T follicular helper cell (primary cell): Measurements from ENCODE around the gene MEMO1.
A peak's percentile ranks its signal among the peaks of the same experiment; 100 is the strongest.
"Not testable (repeated sequence)": the region's sequence is repeated elsewhere in the genome, so short reads cannot be mapped to it uniquely, and the experiment has no call there.

ENCODE experiments used
- DNase-seq: peaks from one replicate; pipeline ENCODE4 v3.0.0-alpha.2; 2020; ENCODE audit warnings: low read depth
- total RNA-seq, 2 experiments: gene quantifications; one replicate each; lab custom pipeline; 2026; lab: John Stamatoyannopoulos, UW

MEMO1 gene
- 3.0 to 4.0 reads per million in 2 experiments for total RNA-seq

DNA sequence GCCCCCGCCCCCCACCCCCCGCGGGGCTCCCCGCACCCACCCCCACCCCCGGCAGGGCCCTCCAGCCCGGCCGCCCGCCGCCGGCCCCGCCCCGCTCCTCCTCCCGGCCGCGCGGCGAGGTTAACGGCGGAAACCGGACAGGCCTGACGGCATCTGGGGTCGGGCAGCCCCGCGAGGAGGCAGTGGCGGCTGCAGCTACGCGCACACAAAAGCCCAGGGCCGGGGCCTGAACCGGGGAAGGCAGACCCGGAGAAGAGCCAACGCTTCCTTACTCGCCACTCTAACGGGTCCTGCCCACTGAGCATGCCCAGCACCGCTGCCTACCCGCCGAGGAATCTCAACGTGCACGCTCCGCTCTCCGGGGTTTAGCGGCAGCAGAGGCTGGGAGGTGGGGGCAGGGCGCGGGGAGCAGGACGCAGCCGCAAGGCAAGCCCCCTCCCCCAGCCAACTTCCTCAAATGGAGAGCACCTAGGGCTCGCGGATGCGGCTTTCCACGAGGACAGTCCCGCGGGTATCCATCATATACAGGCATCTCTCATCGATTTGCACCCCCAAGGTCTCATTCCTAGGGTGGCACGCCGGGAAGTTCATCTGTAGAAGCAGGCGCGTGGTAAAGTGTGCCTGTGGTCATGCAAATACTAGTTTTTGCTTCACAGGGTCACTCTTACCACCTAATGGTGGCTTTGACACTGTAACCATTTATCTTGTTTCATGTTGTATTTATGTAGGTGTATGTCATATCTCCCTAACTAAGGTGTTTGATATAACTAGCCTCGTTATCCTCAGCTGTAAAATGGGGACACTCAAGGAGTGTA, at the start of gene MEMO1:
MEMO1 (minus strand) TSS at position 339 of the 815 bp plus-strand sequence. CDS start 761 bp downstream, outside the sequence.
- DNase-seq, result peak; percentile 82

DNA sequence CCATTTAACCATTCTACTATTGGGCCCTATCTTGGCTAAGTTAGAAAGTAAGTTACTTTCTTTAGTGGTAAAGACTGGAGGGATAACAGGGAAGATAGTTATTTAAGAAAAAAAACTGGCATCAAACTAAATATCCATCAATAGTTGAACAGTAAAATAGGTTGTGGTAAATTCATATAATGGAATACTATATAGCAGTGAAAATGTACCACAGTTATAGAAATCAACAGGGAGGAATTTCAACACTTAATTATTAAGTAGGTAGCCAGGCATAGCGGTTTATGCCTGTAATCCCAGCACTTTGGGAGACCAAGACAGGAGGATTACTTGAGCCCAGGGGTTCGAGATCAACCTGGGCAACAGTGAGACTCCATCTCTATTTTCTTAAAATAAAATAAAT, 49.5 kb upstream of the MEMO1 start:
- no peak for DNase-seq

DNA sequence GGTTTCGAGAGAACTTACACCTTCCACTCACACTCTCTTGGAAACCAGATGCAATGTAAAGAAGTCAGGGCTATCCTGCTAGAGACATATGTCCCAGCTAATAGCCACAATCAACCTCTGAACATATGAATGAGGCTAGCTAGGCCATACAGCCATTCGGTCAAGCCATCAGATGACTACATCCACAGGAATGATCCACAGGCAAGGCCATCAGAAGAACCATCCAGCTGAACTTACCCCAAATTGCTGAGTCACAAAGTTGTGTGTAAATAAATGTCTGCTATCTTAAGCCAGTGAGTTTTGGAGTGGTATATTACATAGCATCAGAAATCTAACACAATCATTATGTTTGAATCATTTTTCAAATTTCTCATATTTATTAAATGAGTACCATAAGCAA, 47.3 kb upstream of the MEMO1 start:
- DNase-seq, result no peak

DNA sequence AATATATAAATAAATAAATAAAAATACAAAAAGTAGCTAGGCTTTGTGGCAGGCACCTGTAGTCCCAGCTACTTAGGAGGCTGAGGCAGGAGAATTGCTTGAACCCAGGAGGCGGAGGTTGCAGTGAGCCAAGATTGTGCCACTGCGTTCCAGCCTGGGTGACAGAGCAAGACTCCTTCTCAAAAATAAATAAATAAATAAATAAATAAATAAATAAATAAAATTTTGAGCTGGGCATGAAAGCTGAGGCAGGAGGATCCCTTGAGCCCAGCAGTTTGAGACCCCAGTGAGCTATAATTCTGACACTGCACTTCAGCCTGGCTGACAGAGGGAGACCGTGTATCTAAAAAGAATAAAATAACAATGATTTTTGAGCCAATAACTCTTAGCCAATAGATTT, 43.8 kb upstream of the MEMO1 start:
- DNase-seq, result not testable (repeated sequence)

DNA sequence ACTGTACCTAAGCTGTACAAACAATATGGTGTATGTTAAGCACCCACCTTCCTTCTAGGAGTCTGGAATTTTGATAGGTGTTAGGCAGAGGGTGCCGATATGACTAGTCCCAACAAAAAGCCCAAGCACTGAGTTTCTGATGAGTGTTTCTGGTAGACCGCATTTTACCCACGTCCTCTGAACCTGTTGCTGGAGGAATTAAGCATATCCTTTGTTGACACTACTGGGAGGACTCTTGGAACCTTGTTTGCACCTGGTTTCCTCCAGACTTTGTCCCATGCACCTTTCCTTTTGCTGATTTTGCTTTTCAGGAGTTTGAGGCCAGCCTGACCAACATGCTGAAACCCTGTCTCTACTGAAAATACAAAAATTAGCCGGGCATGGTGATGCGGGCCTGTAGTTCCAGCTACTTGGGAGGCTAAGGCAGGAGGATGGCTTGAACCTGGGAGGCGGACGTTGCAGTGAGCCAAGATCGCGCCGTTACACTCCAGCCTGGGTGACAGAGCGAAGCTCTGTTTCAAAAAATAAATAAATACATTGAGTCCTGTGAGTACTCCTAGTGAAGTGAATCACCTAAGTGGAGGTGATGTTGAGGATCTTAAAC, 41.1 kb upstream of the MEMO1 start:
- no peak for DNase-seq

DNA sequence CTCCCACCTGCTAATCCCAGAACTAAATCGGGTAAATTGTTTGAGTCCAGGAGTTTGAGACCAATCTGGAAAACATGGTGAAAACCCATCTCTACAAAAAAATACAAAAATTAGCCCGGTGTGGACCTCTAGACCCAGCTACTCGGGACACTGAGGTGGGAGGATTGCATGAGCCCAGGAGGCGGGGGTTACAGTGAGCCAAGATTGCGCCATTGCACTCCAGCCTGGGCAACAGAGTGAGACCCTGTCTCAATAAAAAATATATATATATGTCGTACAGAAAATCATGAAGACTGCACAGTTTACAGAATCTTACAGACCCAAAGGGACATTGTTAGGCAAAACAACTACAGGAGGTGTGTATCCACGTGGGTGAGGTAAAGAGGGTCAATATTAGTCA, 32.8 kb upstream of the MEMO1 start:
- DNase-seq, result no peak

DNA sequence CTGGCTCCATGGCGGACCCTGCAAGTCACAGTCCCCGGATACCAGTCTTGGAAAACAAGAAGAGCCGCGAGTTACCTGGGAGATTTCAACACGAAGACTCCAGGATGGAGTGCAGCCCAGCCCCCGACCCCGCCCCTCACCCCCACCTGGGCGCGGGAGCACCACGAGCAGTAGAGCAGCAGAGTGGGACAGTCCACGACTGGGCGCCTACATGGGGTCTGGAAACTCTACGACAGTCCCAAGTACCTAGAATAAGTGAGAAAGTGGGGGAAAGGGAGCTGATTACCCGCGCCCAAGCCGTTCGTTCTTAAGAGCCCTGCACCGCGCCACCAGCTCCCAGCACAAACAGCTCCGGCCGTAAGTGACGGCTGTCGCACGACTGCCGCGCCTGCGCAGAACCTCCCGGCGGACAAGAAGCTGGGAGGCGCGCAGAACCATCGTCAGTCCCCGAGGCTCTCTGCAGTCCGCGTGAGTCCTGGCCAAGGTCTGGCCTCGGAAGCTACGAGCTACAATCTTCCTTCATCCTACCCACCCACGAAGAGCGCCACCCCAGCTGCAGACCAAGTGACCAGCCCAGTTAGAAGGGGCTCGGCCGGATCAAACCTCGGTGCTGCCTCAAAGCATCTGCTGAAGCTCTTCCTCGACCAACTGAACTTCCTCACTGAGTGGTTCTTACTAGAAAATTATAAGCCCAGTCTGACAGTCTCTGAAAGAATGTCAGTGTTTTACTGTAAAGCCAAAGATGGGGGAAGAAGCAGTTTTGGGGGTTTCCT, 28.8 kb upstream of the MEMO1 start, which contains the start of gene DPY30:
DPY30 (minus strand) TSS at position 359 of the 773 bp plus-strand sequence; CDS start at position 10, 349 bp downstream.
- DNase-seq, result peak; percentile 85

DNA sequence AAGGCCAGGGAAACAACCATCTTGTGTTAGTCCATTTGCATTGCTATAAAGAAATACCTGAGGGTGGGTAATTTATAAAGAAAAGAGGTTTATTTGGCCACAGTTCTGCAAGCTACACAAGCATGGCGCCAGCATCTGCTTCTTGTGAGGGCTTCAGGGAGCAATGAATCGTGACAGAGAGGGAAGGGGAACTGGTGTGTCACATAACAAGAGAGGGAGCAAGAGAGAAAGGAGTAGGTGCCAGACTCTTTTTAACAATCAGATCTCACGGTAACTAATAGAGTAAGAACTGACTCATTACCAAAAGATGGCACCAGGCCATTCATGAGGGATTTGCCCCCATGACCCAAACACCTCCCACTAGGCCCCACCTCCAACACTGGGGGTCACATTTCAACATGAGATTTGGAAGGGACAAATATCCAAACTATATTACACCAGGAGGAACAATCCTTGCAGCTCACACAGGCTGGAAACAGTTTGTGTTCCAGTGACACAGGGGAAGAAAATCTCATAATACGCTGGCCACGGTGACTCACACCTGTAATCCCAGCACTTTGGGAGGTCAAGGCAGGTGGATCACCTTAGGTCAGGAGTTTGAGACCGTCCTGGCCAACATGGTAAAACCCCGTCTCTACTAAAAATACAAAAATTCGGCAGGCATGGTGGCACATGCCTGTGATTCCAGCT, 23.5 kb upstream of the MEMO1 start:
- DNase-seq, result not testable (repeated sequence)

DNA sequence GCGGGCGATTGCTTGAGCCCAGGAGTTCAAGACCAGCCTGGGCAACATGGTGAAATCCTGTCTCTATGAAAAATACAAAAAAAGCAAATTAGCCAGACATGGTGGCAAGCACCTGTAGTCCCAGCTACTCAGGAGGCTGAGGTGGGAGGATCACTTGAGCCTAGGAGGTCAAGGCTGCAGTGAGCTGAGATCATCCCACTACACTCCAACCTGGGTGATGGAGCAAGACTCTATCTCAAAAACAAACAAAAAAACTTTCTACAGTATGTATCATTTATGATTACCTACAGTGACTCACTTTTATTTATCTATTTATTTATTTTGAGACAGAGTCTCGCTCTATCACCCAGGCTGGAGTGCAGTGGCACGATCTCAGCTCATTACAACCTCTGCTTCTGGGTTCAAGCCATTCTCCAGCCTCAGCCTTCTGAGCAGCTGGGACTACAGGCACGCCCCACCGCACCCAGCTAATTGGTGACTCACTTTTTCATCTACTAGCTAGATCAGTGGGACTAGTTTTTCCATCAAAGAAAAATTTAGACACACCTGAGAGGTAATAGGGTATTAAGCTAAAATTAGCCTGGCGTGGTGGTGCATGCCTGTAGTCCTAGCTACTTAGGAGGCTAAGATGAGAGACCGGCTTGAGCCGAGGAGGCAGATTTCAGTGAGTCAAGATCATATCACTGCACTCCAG, 8.1 kb upstream of the MEMO1 start:
- DNase-seq, result not testable (repeated sequence)

DNA sequence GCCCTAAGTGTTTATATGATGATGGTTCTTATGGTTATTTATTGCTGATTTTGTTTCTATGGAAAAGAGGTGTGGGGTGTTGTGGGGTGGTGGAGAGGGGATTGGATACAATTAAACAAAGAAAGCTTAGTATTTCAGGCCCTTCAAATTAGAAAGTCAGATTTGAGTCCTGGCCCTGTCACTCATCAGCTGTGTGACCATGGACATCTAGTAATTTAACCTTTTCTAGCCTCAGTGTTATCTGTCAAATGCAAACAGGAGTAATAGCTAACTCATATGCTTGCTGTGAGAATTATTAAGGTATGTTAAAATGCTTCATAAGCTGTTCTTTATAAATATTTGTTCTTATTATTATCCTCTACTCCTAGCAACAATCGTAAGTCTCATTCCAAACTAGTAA, 2.1 kb upstream of the MEMO1 start:
- no peak for DNase-seq

DNA sequence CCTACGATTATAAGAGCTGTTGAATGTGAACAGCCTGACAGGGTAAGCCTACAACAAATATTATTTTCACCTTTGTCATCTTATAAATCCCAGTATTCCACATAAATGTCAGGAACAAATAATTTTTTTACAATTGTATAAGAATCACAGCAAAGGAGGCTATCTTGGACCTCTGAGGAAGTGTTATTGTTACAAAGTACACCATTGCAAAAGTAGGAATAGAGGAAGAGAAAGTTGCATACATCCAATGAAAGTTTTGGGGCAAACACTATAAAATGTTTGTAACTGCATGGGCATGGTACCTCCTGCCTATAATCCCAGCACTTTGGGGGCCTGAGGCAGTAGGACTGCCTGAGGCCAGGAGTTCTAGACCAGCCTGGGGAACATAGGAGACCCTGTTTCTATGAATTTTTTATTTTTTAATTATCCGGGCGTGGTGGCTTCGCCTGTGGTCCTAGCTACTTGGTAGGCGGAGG, 715 bp upstream of the MEMO1 start:
- DNase-seq, result no peak

DNA sequence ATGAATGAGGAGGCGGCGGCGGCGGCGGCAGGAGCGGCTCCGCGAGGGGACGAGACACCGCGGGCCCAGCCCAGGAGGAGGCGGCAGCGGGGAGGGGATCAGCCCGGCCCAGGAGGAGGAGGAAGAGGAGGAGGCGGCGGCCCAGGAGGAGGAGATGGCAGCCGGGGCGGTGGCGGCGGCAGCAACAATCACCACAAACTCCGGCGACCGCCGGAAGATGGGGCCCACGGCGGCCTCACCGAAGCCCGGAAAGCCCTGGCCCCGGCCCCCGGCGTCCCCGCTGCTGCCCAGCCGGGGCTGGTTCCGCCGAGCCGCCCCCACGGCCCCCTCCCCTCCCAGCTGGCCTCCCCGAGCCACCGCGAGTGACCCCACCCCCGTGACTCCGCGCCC, 533 bp downstream of the MEMO1 start:
- DNase-seq, result peak; percentile 42

DNA sequence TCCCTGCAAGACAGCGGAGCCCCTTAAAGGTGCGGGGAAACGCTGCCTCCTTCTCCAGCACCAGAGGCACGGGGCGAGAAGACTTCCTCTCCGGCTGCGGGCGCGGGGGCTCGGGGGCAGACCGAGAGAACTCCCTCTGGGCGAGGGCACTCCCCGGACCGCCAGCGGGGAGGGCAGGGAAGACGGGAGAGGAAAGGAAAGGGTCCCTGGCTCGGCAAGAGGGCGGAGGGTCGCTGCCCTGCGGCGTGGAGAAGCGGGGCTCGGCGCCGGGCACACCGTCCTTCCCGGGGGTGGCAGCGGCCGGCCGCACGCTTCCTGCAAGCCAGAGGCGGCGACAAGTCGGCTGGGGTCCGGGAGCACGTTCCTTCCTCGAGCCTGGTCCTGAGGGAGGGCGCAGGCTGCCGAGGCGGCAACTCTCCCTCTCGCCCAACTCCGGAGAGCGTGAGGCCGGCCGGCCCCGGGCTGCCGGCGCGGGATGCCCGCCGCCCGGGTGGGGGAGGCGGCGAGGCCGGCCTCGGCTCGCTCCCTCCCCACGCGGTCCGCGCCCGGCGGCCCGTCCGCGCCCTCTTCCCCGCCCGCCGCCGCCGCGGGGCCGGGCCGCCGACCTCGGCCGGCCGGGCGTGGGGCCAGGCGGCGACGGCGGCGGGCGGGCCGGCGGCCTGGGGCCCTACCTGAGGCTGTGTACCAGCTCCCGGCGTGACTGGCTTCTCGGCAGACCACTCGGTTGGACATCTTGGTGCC, 1.1 kb downstream of the MEMO1 start:
- peak; percentile 22 for DNase-seq

DNA sequence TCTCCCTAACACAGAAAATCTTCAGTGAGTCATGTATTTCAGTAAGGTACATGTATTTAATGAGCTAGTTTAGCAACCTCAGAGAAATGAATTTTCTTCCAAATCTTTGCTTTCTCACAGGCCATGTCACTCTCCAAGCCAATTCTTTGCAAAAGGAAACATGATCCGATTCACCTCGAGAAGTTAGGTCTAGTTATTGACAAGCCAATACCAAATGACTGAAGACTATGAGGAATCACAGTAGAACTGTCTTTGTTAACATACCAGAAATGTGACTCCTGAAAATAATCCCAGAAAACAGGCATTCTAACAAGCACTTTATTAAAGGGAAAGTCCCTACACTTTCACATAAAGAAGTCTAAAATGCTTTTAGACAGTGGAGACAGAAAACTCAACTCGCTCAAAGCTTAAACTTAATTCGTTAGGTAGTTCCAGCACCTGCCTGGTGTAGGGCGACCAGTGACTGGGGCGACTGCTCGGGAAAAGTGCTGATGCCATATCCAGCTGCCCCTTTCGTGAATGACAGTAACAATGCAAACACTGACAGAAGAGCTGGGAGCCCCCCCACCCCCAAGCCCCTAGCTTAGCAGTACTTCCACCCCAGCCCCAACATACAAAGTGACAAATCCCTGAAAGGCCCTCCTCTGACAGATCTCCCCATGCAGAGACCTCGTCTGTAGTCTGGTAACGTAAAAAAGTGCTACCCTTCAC, 1.8 kb downstream of the MEMO1 start:
- peak; percentile 1 for DNase-seq

DNA sequence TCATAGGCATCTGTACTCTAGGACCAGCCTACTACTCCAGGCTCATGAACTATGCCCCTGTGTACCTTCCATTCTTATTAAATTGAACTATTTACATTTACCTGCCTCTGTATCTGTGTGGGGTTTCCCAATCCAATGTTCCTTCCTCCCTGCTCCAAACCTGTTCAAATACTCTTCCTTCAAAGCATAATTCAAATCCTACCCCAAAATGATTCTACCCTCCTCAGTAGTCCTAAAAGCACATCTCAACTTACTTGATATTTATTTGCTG, 3.8 kb downstream of the MEMO1 start:
- DNase-seq, result no peak

DNA sequence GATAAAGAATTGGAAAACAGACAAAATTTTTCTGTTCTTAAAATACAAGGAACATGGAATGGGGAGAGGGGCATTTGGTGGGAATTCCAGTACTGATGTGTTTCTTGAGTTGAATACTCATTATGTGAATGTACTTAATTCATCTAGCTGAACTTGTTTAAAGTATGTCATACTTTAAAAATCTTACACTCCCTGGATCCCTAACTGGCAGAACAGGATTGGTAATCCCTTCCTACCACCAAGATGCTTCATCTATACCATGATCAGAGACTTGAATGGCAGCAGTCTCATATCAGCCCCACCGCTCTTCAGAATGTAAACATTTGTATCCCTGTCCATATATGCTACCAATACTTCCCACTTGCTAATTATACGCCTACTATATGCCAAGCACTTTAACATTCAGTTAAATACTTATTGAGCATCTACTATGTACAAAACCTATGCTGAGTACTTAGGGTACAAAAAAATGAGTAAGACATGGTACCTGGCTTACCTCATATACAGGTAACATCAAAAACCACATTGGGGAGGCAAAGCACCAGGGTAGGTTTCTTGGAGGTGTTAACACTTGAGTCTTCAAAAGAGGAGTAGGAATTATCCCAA, 5.3 kb downstream of the MEMO1 start:
- no peak for DNase-seq

DNA sequence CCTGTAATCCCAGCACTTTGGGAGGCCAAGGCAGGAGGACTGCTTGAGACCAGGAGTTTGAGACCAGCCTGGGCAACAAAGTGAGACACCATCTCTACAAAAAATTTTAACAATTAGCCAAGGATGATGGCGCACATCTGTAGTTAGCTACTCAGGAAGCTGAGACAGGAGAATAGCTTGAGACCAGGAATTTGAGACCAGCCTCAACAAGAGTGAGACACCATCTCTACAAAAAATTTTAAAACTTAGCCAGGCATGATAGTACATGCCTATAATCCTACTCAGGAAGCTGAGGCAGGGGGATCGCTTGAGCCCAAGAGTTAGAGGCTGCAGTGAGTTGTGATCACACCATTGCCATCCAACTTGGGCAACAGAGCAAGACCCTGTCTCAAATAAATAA, 7.0 kb downstream of the MEMO1 start:
- DNase-seq, result no peak

DNA sequence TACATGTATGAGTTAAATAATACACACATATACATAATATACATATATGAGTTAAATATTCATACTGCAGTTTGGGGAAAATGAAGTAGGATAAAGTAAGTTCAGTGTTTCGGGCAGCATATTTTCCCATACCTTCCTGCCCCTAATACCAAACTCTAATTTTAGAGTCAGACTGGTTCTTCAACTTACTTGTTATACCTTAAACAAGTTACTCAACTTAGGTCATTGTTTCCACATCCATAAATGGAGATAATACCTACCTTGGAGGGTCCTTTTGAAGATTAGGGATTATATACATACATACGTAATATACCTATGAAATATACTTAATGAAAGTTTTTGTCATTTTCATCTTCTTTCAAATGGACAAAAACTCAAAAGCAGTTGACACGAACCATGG, 8.4 kb downstream of the MEMO1 start:
- no peak for DNase-seq

DNA sequence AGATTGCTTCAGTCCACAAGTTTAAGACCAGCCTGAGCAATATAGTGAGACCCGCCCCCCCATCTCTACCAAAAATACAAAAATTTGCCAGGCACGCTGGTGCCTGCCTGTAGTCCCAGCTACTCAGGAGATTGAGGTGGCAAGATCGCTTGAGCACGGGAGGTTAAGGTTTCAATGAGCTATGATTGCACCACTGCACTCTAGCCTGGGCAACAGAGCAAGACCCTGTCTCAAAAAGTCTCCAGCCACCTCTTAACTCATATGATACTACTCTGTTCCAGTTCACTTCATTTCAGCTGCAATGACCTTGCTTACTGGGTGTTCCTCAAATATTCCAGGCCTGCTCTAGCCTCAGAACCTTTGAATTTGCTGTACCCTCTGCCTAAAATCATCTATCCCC, 11.4 kb downstream of the MEMO1 start:
- DNase-seq, result no peak
